ENCODE measurements around the gene PPAT.

PPAT gene

DNA sequence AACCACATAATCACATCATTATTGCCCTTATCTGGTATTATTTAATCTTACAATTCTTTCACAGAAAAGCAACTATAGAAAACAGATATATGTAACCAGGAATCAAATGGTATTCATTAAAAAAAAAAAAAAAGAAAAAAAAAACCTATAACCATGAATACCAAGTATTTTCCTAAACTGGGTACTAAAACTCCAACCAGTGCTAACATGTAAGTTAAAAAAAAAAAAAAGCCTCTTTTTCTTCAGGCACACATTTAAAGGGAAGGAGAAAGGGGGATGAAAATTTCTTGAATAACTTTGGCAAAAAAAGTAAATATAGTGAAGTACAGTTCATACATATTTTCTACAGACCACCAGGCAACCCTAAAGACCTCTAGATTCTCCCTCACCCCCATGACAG lies 2.1 kb downstream of the PPAT start:
- no peak for DNase-seq

DNA sequence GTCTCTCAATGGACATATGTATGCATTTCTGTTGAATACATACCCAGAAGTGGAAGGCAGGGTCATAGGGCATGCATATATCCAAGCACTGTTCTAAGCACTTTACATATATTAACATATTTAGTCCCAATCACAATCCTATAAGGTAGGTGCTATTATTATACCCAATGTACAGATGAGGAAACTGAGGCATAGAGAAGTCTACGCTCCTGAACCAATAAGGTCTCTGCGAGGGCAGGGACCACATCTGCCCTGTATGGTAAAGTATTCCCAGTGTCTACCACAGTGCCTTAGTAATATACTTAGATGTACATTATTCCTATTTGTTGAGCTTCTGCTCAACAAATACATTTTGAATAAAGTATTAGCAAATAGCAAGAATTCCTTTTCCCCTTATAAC lies 5.2 kb downstream of the PPAT start:
- DNase-seq = no peak

DNA sequence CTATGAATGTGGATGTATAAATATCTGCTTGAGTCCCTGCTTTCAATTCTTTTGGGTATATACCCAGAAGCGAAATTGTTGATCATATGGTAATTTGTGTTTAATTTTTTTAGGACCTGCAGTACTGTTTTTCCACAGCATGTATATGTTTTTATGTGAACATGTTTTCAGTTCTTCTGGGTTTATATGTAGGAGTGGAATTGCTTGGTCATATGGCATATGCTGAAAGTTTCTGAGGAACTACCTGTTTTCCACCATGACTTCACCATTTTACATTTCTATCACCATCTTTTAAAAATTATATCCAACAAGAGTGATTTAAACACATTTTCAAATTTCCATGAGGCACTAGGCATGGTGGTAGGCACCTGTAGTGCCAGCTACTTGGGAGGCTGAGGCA lies 8.2 kb downstream of the PPAT start:
- no peak for DNase-seq

DNA sequence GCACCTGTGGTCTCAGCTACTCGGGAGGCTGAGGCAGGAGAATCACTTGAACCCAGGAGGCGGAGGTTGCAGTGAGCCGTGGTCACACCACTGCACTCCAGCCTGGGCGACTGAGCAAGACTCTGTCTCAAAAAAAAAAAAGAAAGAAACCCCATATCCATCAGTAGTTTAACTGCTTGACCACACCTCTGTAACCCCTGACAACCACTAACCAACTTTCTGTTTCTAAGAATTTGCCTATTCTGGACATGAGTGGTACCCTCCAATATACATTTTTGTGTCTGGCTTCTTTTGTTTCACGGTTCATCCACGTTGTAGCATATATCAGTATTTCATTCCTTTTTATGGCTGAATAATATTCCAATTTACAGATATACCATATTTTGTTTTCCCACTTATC lies 9.1 kb downstream of the PPAT start:
- no peak for DNase-seq

DNA sequence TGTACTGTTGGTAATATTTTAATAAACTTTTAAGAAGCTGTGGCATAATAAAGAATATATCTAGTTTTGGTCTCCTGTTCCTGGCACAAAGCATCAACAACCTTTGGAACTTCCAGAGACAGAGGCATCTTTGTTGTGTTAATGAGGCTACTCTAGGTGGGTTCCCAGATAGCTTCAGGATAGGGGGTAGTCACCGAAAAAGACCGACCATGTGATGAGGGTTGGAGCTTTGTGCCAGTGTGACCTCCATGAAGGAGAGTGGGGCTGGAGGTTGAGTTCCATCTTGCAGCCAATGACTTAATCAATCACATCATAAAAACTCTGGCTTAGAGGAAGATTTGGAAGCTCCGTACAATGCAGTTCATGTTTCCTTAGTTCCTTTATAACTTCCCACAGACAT lies 9.9 kb downstream of the PPAT start:
- DNase-seq = no peak

DNA sequence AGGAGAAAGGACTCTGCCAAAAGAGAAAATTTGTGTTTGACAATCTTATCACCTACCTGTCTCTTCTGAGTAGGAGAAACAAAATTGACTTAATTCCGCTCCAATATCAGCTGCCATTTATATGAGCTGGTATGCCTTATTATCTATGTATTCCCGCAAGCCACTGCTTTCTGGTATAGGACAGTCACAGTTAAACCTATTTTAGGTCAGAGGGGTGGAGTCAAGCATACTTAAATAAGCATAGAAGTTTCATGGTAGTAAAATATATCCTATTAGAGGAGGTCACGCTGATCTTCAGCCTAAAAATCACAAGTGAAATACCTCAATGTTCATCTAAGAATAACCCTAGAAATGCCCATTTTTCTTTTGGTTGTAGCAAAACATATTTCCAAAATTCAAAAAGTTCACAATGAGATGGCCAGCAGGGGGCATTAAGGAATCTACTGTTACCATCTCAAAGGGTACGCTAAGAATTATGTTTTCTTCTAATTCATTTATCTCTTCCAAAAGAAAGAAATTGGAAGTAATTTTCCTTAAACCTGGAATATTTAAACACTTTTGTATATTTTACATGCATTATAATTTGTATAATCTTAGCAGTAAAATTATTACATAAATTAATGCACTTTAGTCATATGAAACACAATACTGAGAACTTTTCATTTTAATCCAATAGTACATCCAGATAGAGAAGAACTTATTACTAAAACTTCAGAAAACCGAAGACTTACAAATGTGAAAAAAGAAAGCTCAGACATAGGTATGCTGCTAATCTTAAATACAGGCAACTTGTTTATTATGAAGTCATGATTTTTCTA lies 10.5 kb downstream of the PPAT start:
- peak; percentile 66 for DNase-seq

DNA sequence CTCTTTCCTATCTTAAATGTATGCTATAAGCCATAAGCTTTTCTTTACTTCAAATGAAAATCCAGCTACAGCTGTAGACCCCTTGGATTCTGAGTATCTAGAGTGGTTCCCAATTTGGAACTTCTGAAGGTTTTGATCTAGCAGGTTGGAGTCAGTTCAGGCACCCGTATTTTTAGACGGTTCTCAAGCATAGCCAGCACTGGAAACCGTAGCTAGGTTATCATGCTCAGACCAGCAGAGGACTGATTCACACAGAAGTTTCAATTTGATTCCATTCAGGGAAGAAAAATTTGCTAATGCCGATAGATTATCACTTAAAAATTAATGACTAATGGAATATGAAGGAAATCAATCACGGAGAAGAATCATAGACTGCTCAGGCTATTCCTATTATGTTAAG lies 11.2 kb downstream of the PPAT start:
- DNase-seq = no peak

DNA sequence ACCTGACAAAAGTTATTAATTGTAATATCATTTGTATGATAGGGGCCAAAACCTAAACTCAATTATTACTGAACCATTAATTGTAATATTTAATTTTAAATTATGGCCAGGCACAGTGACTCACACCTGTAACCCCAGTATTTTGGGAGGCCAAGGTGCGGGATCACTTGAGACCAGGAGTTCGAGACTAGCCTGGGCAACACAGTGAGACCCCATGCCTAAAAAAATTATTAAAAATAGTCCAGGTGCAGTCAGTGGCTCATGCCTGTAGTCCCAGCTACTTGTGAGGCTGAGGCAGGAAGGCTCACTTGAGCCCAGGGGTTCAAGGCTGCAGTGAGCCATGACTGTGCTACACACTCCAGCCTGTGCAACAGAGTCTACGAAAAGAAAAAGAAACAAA lies 18.0 kb downstream of the PPAT start:
- DNase-seq = no peak

DNA sequence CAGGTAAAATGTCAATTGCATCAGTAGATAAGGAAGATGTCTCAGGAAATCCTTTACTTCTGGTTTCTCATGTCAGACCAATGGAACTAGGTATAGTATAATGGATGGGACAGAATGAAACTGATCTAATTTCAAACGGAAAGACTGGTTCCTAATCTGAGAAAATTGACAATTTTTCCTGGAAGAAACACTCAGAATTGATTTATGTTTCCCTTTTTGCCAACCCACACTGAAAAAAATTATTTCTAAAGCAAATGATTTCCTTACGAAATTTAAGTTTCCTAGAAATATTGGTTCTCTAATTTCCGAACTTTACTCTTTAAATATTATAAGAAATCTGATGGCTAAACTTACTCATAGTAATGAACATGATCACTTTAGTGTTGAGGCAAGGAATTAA lies 19.1 kb downstream of the PPAT start:
- DNase-seq = no peak

DNA sequence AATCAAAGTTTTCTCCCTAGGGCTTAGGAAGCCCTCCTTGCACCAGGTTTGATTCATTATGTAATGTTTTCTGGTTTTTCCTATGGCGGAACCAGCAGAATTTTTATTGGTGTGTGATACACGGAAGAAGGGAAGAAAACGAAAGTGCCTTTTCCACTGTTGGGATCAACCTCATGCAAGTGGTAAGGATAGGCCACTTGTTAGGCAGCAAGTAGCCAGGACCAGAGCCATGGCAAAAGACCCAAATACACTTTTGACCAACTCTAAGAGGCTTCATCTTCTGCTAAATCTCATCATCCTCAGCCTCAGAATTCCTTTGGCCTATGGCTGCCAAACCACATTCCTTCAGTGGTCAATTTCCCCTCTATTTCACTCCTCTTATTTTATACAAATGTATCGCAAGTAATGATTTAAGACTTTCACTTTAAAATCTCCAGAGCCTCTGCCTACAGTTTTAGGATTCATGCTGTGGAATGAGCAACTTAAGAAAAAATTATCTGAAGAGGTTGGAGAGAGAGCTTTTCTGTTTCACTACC lies 21.2 kb downstream of the PPAT start:
- no peak for DNase-seq

DNA sequence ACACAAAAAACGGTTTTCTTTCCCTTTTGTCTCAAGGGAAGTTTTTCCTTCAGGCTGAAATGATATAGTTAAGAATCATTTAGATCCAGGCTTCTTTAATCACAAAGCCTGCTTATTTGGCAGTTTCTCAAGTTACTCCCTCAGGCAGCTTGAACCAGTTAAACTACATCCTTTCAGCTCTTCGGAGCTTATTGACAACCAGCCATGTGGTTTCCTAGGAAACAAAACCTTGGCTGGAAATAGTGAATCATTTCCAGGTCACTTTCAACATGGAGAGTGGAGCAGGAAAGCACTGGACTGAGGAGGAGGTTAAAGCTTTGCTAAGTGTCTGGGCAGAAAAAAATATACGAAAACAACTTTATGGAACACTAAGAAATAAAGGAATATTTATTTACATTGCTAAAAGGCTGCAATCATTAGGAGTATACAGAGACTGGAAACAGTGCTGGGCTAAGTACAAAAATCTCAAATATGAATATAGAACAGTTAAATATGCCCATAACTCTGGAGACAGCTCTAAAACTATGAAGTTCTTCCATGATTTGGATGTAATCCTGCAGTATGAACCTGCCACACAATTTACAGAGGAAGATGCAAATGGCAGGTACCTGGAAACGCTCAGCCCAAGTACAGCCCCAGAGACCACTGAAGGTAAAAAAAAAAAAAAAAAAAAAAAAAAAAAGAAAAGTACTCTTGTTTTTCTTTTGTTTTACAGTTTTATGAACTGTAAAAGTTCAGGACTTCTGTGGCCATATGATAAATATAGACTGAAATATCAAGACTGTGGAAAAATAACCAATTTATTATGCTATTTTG lies 25.0 kb downstream of the PPAT start:
- DNase-seq = no peak

DNA sequence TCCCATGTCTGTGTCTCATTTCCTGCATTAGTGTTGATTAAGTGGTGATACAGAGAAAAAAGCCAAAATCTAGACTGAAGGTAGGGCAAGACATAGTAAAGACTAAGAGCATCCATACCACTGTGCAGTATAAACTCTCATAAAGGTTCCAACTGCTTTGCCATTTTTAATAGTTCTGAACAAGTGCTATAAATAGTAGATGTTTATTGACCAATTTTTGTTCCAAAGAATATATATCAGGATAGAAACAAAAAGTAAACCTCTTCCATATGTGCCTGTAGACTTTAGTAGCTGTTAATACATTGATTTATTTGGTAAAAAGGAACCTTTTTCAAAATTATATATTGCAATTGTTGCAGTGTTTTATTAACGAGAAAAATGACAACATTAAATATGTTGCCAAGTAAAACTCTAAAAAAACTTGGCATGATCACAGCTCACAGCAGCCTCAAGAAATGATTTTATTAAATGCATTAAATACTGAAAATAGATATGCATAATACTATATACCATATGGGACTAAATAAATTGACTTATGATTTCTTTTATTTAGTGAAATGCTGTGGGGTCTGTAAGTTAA lies 25.8 kb downstream of the PPAT start:
- DNase-seq = no peak

DNA sequence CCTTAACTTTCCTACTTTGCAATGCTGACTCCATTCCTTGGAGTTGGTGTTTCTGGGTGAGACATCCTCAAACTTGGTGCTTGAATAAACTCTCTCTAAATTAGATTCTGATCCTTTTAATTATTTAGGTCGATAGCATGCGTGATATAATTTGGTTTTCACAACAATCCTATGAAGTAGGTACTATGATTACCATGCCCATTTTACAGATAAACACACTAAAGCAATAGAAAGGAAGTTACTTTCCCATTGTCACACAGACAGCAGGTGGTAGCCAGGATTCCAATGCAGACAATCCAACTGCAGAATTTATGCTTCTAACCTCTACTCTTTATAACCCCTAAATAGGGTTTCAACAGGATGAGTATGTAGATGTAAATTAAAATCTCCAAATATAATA lies 26.4 kb downstream of the PPAT start:
- DNase-seq = no peak

DNA sequence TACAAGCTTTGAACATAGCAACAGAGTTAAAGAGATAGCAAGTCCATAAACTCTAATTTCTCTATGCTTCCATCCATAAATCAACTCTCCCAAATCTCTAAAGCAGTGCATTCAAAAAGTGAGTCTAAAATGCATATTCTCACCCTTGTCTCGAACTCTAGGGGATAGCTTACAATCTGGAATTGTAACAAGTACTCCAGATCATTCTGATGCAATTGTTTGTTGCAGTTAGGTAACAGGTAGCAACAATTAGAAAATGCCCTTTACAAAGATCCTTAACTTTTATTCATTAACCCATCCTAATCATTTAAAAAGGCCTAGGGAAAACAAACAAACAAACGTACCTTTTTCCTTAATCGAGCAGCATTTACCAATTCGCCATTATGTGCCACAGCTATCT lies 29.3 kb downstream of the PPAT start:
- DNase-seq = no peak

DNA sequence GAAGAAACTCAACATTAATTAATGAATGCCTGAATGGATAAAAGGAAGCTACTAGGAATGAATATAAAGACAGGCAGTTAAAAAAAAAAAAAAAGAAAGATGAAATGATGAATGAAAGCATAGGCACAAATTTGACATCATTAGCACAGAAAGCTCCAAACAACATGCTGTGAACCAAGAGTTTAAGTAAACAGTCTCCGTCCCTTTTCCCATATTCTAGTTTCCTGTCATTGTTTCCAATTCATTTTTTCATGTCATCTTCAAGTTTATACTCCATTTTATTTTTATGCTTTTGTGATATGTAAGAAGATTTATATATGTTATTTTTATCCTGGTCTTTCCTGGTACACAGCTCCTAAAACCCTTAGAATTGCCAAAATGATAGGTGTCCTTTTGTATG lies 30.4 kb downstream of the PPAT start:
- no peak for DNase-seq

DNA sequence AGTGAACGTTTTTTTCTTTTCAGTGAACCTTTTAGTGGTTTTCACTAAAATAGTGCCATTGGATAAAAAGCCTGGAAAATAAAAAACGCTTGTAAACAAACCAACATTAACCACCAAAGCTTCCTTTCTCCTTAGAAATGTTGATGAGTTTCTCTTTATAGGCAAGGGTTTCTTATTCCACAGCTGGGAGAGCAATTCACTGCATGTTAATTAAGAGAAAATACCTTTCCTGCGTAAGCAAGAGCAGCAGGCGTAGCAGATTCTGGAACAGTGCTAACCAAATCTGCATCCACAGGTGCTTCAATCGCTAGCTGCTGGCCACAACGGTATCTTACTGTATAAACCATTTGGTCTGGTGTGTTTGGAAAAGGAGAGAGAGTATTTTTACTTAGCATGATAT lies 34.9 kb downstream of the PPAT start:
- no peak for DNase-seq

DNA sequence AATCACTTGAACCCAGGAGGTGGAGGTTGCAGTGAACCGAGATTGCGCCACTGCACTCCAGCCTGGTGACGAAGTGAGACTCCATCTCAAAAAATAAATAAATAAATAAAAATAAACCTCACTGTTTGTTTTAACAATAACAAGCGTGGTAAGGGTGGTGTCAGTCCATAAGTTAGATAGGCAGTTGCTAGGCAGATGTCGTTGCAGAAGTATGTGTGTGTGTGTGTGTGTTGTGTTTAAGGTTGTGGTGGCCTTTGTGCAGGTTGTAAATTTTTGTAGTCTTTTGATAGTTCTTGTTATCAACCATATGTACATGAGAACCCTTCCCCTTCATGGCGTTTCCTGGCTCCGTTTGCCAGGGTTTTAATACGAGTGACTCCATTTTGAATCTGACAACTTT lies 44.1 kb downstream of the PPAT start:
- no peak for DNase-seq

DNA sequence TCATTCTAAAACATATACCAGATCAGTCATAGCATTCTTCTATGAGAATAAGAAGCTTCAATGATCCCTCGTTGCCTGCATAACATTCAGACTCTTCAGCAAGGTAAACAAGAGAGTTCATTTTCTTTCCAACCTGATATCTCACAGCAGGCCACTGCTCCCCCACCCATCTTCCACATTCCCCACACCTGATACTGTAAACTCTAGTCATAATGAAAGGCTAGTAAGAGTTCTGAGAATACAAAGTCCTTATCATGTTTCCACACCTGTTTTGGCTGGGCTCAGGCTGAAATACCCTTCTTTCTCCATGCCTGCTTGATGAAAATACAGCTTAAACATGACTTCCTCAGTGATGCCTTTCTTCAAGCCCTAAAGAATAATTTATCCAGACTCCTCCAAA lies 45.9 kb downstream of the PPAT start:
- DNase-seq = no peak

DNA sequence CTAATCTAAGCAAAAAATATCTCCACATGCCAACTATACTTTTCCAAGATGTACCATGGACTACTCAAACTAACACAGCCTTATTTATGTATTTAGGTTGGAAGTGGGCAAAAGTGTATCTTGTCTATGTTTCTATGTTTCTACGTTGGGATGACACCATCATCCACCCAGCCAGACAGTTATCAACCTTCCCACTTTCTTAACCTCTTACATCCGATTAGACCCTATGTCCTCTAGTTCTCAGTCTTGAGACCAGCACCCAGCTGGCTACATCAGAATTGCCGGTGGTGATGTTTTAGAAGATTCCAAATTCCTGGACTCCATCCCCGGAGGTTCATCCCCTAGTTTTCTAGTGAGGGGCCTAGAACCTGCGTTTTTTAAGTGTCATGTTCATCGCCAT lies 47.1 kb downstream of the PPAT start:
- DNase-seq = no peak

DNA sequence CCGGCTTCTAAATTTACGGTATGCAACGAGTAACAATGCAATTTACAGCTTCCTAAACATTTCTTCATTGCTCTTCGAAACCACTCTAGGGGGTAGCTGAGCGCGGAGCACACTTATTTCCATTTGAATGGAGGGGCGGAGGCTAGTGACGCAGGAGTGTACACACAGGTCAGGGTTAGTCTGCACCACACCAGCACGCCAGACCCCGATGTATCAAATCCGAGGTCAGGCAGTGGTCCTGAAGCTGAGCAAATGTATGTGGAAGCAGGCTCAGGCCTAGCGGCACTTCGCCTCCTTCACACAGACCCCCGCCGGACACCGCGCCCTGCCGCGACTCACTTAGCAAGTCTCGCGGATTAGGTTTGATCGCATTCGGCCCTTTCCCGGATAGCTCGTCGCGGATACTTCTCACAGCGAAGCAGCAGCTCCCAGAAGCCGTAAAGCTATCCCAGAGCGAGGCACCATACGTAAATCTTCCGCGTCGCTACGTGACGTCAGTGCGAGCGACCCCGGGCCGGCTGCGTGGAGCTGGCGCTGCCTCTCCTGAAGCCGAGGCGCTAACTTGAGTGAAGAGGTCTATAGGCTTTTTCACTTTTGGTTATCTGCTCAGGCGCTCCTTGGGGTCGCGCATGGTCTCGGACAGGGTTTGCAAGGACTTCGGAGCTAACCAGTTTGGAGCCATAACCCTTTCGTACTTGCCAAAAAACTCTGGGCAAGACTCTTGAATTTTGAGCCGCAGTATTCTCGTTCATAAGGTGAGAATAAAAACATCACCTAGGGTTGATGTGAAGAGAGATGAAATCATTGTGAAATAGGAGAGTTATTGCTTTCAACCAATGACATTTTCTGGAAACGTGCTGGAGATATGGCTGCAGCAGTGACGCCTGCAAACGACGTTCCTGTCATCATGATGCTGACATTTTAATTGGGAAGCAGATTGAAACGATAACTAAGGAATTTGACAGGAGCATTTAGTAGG lies 48.1 kb downstream of the PPAT start, which contains the start of gene AASDH:
Gene AASDH (minus strand): TSS at position 469 of the 979 bp plus-strand sequence. CDS start 3,192 bp downstream, outside the sequence.
- DNase-seq = peak; percentile 96

DNA sequence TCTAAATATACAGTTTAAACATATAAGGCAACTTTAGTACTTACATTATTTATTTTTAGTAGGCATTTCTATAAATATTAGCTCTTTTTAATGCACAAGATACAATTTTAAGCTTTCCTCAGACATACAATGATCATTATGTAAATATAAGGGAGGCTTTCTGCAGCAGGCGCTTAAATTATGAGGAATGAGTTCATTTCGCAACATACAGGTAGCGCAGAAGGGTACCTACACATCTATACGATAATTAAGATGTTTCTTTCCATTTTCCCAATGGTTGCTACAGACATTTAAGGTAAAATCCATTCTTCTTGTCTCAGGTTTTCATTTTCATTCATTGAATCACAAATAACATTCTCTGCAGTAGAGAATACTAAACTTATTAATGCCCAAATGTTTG lies 49.3 kb downstream of the PPAT start:
- DNase-seq = no peak

DNA sequence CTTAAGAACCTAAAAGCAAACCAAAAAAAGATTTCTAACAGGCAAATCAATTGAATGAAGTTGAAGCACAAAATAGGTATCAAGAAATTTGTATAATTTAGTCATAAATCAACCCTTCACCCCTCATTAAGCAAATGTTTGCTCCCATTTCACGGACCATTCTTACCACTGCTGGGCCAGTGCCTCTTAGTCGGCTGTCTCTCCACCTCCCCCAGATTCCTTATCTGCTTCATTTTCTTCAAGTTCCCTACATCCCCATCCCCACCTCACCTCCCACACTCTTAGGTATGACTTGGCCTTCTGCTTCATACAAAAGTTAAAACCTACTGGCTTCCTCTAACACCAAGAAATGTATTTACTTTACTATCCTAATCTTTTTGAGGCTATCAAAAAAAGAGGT lies 60.0 kb downstream of the PPAT start:
- DNase-seq = no peak
